K562 (cell line): Measurements from ENCODE around the gene ZKSCAN8.

Experiments
- DACH1 ChIP-seq: fragments of 450-650 bp; IDR thresholded peaks from 2 replicates; pipeline ENCODE4 v1.6.1; 2018; ENCODE audit not compliant: partially characterized antibody
- TF ChIP-seq, protein P1 (sequence below): fragments of 200-800 bp; sonication (Bioruptor generic); IDR thresholded peaks from 2 replicates; pipeline ENCODE4 v1.6.1; 2017; ENCODE audit warnings: missing genetic modification characterization, missing compliant biosample characterization

DNA sequence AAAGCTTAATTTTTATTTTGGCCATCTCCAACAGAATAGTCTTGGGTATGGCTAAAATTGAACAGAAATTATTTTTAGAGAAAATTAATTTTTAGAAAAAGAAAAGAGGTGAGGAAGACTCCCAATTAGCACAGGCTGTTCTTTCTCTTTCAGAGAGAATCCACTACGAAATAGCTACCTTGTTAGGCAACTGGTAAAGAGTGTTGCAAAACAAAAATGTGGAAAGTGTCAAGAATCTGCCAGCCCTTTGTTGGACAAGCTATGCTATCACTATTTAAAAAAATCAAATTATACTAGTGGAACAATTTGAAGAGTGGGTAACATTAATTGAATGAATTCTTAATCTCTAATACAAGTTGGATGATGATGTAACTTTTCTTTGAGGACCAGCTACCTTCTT lies 64.2 kb downstream of the ZKSCAN8 start:
- TF ChIP-seq, protein P1, sequence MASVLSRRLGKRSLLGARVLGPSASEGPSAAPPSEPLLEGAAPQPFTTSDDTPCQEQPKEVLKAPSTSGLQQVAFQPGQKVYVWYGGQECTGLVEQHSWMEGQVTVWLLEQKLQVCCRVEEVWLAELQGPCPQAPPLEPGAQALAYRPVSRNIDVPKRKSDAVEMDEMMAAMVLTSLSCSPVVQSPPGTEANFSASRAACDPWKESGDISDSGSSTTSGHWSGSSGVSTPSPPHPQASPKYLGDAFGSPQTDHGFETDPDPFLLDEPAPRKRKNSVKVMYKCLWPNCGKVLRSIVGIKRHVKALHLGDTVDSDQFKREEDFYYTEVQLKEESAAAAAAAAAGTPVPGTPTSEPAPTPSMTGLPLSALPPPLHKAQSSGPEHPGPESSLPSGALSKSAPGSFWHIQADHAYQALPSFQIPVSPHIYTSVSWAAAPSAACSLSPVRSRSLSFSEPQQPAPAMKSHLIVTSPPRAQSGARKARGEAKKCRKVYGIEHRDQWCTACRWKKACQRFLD (CRISPR knock-in tag), result no peak
- no peak for TF ChIP-seq DACH1
